ENCODE data around the gene HSPH1.

The HSPH1 gene

GRCh38 chr13:31093145-31093885, 68.4 kb downstream of the HSPH1 start:
- no peak for DNase-seq

GRCh38 chr13:31092646-31093045, 69.1 kb downstream of the HSPH1 start:
- DNase-seq = no peak

- no peak for DNase-seq
These were observed 70.6 kb downstream of the HSPH1 start for GRCh38 chr13:31090961-31091624.

GRCh38 chr13:31090096-31090495, 71.6 kb downstream of the HSPH1 start:
- DNase-seq = no peak

GRCh38 chr13:31089649-31090048, 72.1 kb downstream of the HSPH1 start:
- no peak for DNase-seq

- DNase-seq = no peak
These were observed 72.8 kb downstream of the HSPH1 start for GRCh38 chr13:31088826-31089420.

Measured in activated CD4-positive, alpha-beta T cell treated with anti-CD3 and anti-CD28 coated beads, Interleukin-2, amount 50 U/mL, for 1 hour (primary cell).